Fibroblast of skin of left biceps (primary cell): Measurements from ENCODE around the gene TMTC1.
A peak's percentile ranks its signal among the peaks of the same experiment; 100 is the strongest.
"Not testable (repeated sequence)": the region's sequence is repeated elsewhere in the genome, so short reads cannot be mapped to it uniquely, and the experiment has no call there.

ENCODE experiments used
- DNase-seq, 2 experiments: peaks; one replicate each; pipeline ENCODE4 v3.0.0-alpha.2; 2013; ENCODE audit warnings: low read depth in 2 of 2

Gene TMTC1

GRCh38 chr12:29783773-29784666, at the start of gene TMTC1:
Gene TMTC1 (minus strand): TSS chr12:29783942. CDS start chr12:29783751, 191 bp downstream.
- DNase-seq: no peak

GRCh38 chr12:29831173-29831572, 47.4 kb upstream of the TMTC1 start:
- DNase-seq: no peak

GRCh38 chr12:29830391-29830790, 46.6 kb upstream of the TMTC1 start:
- DNase-seq: no peak

- DNase-seq: no peak
Observed at GRCh38 chr12:29818916-29819623, 35.3 kb upstream of the TMTC1 start.

- no peak for DNase-seq
Observed at GRCh38 chr12:29816874-29817725, 33.4 kb upstream of the TMTC1 start.

GRCh38 chr12:29809616-29810361, 26.0 kb upstream of the TMTC1 start:
- DNase-seq: not testable (repeated sequence)

- DNase-seq: no peak
Observed at GRCh38 chr12:29807129-29807528, 23.4 kb upstream of the TMTC1 start.

- no peak for DNase-seq
Observed at GRCh38 chr12:29804019-29804418, 20.3 kb upstream of the TMTC1 start.

- DNase-seq: no peak
Observed at GRCh38 chr12:29799591-29799990, 15.8 kb upstream of the TMTC1 start.

GRCh38 chr12:29797565-29798355, 14.0 kb upstream of the TMTC1 start:
- no peak for DNase-seq

GRCh38 chr12:29796823-29797263, 13.1 kb upstream of the TMTC1 start:
- DNase-seq: peak; percentile 70 to 71

- DNase-seq: no peak
Observed at GRCh38 chr12:29795715-29796114, 12.0 kb upstream of the TMTC1 start.

- no peak for DNase-seq
Observed at GRCh38 chr12:29794862-29795261, 11.1 kb upstream of the TMTC1 start.

- no peak for DNase-seq
Observed at GRCh38 chr12:29792853-29793252, 9.1 kb upstream of the TMTC1 start.

- no peak for DNase-seq
Observed at GRCh38 chr12:29792132-29792531, 8.4 kb upstream of the TMTC1 start.

- DNase-seq: no peak
Observed at GRCh38 chr12:29782871-29783772, 620 bp downstream of the TMTC1 start.

- peak; percentile 30 to 40 for DNase-seq
Observed at GRCh38 chr12:29782285-29782870, 1.4 kb downstream of the TMTC1 start.

- DNase-seq: no peak
Observed at GRCh38 chr12:29781705-29782266, 2.0 kb downstream of the TMTC1 start.

GRCh38 chr12:29781188-29781587, 2.6 kb downstream of the TMTC1 start:
- no peak for DNase-seq
